Measurements from ENCODE around the gene UNC80. TPM values are rescaled to one million over a fixed set of nuclear protein-coding genes. Genes with fewer than 3 reads are reported as not detected.

The UNC80 gene
- total RNA-seq, 1 experiment from 2014 or later: 0.11 TPM

- no peak overlapping the region for H3K4me2 ChIP-seq (ENCODE audit: low read depth, low read length, poor library complexity, severe bottlenecking)
- no peak overlapping the region for H3K27ac ChIP-seq (ENCODE audit: low read length)
- no peaks in the 10 kb centered on the region for H4K20me1 ChIP-seq (ENCODE audit: insufficient read depth, low read depth, low read length)
- H3K4me3 ChIP-seq (ENCODE audit: low read length): no peak overlapping the region
- DNase-seq: no peak
- H3K9me2 ChIP-seq (replicated peaks; ENCODE audit: insufficient read depth, low read length): no peaks in the 10 kb centered on the region
- no peak overlapping the region for H3K9ac ChIP-seq (ENCODE audit: low read length)
- H3K36me3 ChIP-seq (ENCODE audit: insufficient read depth, low read length): no peaks in the 10 kb centered on the region
- H3K4me1 ChIP-seq (ENCODE audit: low read length): no peaks in the 10 kb centered on the region
- no peak overlapping the region for H2AFZ ChIP-seq (ENCODE audit: low read length)
- H3K27me3 ChIP-seq (ENCODE audit: low read length): no peaks in the 10 kb centered on the region
- H3K9me3 ChIP-seq (ENCODE audit: low read length): no peaks in the 10 kb centered on the region
- H3K79me2 ChIP-seq (ENCODE audit: low read length): no peaks in the 10 kb centered on the region
Measured at GRCh38 chr2:209864716-209865295, 93.2 kb downstream of the UNC80 start.

GRCh38 chr2:209868271-209868994 is 96.8 kb downstream of the UNC80 start:
- no peaks in the 10 kb centered on the region for H3K79me2 ChIP-seq (ENCODE audit: low read length)
- no peaks in the 10 kb centered on the region for H4K20me1 ChIP-seq (ENCODE audit: insufficient read depth, low read depth, low read length)

DNA sequence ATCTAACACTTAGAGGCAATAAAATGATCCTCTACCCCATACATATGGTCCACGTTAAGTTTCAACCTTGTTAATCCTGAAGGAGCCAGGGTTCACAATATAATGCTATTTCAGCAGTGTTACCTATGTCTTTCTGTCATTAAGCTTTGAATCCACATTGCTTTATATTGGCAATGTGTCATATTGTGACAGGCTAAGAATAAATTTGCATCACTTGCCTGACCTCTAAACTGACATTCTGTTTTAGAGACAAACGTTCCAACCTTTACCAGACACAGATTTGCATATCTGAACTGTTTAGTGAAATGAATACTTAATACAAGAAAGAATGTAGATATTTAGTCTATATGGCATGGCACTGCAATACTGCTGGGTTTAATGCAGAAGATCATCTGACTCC is 98.4 kb downstream of the UNC80 start:
- Histone ChIP-seq H3K79me2 (ENCODE audit: low read length) (no peaks in the 10 kb centered on the region), H3K4me1 (ENCODE audit: low read length) (no peaks in the 10 kb centered on the region), H2AFZ (ENCODE audit: low read length) (no peak overlapping the region), H4K20me1 (ENCODE audit: insufficient read depth, low read depth, low read length) (no peaks in the 10 kb centered on the region), H3K4me3 (ENCODE audit: low read length) (no peak overlapping the region), H3K36me3 (ENCODE audit: insufficient read depth, low read length) (no peaks in the 10 kb centered on the region), H3K27ac (ENCODE audit: low read length) (no peak overlapping the region), H3K9me3 (ENCODE audit: low read length) (no peaks in the 10 kb centered on the region), H3K4me2 (ENCODE audit: low read depth, low read length, poor library complexity, severe bottlenecking) (no peak overlapping the region), H3K9ac (ENCODE audit: low read length) (no peak overlapping the region), H3K9me2 (replicated peaks; ENCODE audit: insufficient read depth, low read length) (no peaks in the 10 kb centered on the region), H3K27me3 (ENCODE audit: low read length) (no peaks in the 10 kb centered on the region)
- DNase-seq: no peak

More at GRCh38 chr2:209868271-209868994, 96.8 kb downstream of the UNC80 start:
- Histone ChIP-seq H3K9me3 (ENCODE audit: low read length) (no peaks in the 10 kb centered on the region), H3K9ac (ENCODE audit: low read length) (no peak overlapping the region), H3K27ac (ENCODE audit: low read length) (no peak overlapping the region), H3K4me2 (ENCODE audit: low read depth, low read length, poor library complexity, severe bottlenecking) (no peak overlapping the region), H3K9me2 (replicated peaks; ENCODE audit: insufficient read depth, low read length) (no peaks in the 10 kb centered on the region), H3K4me3 (ENCODE audit: low read length) (no peak overlapping the region), H3K27me3 (ENCODE audit: low read length) (no peaks in the 10 kb centered on the region), H3K36me3 (ENCODE audit: insufficient read depth, low read length) (no peaks in the 10 kb centered on the region), H3K4me1 (ENCODE audit: low read length) (no peaks in the 10 kb centered on the region), H2AFZ (ENCODE audit: low read length) (no peak overlapping the region)
- DNase-seq: no peak

- no peak overlapping the region for H3K4me3 ChIP-seq (ENCODE audit: low read length)
- no peaks in the 10 kb centered on the region for H3K36me3 ChIP-seq (ENCODE audit: insufficient read depth, low read length)
- H3K4me1 ChIP-seq (ENCODE audit: low read length): no peaks in the 10 kb centered on the region
- no peak for DNase-seq
- no peaks in the 10 kb centered on the region for H3K79me2 ChIP-seq (ENCODE audit: low read length)
- no peak overlapping the region for H2AFZ ChIP-seq (ENCODE audit: low read length)
- H3K27me3 ChIP-seq (ENCODE audit: low read length): no peaks in the 10 kb centered on the region
- no peak overlapping the region for H3K4me2 ChIP-seq (ENCODE audit: low read depth, low read length, poor library complexity, severe bottlenecking)
- no peaks in the 10 kb centered on the region for H4K20me1 ChIP-seq (ENCODE audit: insufficient read depth, low read depth, low read length)
- H3K9me2 ChIP-seq (replicated peaks; ENCODE audit: insufficient read depth, low read length): no peaks in the 10 kb centered on the region
- H3K9ac ChIP-seq (ENCODE audit: low read length): no peak overlapping the region
- no peak overlapping the region for H3K27ac ChIP-seq (ENCODE audit: low read length)
- H3K9me3 ChIP-seq (ENCODE audit: low read length): no peaks in the 10 kb centered on the region
Measured at GRCh38 chr2:209872675-209873074, 101.0 kb downstream of the UNC80 start.

DNA sequence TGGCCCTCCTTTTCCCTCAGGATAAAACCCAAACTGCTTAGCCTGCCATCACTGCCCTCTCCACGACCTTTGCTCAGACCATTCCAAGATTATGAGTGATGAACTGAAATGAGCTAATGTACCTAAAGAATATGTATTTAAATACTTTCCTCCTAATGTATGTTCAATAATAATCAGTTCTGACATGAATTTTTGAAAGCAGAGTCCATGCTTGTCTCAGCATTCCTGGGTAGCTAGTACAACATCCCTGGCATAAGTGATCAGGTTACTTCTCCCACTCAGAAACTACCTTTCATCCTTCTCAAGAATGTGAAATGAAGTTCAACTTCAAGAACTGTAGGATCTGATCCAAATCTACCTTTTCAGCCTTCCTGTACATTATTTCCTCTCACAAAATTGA is 103.6 kb downstream of the UNC80 start:
- Histone ChIP-seq H3K4me3 (ENCODE audit: low read length) (no peak overlapping the region), H3K27ac (ENCODE audit: low read length) (no peak overlapping the region), H3K9me2 (replicated peaks; ENCODE audit: insufficient read depth, low read length) (no peaks in the 10 kb centered on the region), H2AFZ (ENCODE audit: low read length) (no peak overlapping the region), H3K79me2 (ENCODE audit: low read length) (no peaks in the 10 kb centered on the region), H3K27me3 (ENCODE audit: low read length) (no peaks in the 10 kb centered on the region), H3K36me3 (ENCODE audit: insufficient read depth, low read length) (no peaks in the 10 kb centered on the region), H4K20me1 (ENCODE audit: insufficient read depth, low read depth, low read length) (no peaks in the 10 kb centered on the region), H3K9ac (ENCODE audit: low read length) (no peak overlapping the region), H3K9me3 (ENCODE audit: low read length) (no peaks in the 10 kb centered on the region), H3K4me1 (ENCODE audit: low read length) (no peaks in the 10 kb centered on the region), H3K4me2 (ENCODE audit: low read depth, low read length, poor library complexity, severe bottlenecking) (no peak overlapping the region)
- DNase-seq: no peak

DNA sequence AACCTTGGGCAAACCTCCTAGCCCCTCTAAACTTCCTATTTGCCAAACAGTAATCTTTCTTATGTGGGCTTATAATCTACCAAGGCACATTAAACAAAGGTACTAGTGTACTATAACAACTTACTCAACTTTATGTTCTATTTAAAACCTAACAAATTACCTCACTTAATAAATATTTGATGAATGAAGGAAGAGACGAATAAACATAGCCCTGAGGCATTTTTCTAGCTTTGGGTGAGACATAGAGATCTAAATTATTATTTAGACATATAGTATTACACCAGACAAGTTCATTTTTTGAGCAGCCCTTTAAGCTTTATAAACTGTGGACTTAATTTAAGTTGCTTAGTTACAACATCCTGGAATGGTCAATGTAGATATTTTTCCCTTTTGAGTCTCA is 104.6 kb downstream of the UNC80 start:
- H3K4me3 ChIP-seq (ENCODE audit: low read length): no peak overlapping the region
- no peaks in the 10 kb centered on the region for H3K9me2 ChIP-seq (replicated peaks; ENCODE audit: insufficient read depth, low read length)
- no peaks in the 10 kb centered on the region for H3K79me2 ChIP-seq (ENCODE audit: low read length)
- H4K20me1 ChIP-seq (ENCODE audit: insufficient read depth, low read depth, low read length): no peaks in the 10 kb centered on the region
- no peak overlapping the region for H3K27ac ChIP-seq (ENCODE audit: low read length)
- H3K9ac ChIP-seq (ENCODE audit: low read length): no peak overlapping the region
- H3K27me3 ChIP-seq (ENCODE audit: low read length): no peaks in the 10 kb centered on the region
- no peaks in the 10 kb centered on the region for H3K4me1 ChIP-seq (ENCODE audit: low read length)
- no peaks in the 10 kb centered on the region for H3K36me3 ChIP-seq (ENCODE audit: insufficient read depth, low read length)
- H3K4me2 ChIP-seq (ENCODE audit: low read depth, low read length, poor library complexity, severe bottlenecking): no peak overlapping the region
- H2AFZ ChIP-seq (ENCODE audit: low read length): no peak overlapping the region
- no peak for DNase-seq
- no peaks in the 10 kb centered on the region for H3K9me3 ChIP-seq (ENCODE audit: low read length)

- H3K27me3 ChIP-seq (ENCODE audit: low read length): no peaks in the 10 kb centered on the region
- H4K20me1 ChIP-seq (ENCODE audit: insufficient read depth, low read depth, low read length): no peaks in the 10 kb centered on the region
- H3K36me3 ChIP-seq (ENCODE audit: insufficient read depth, low read length): no peaks in the 10 kb centered on the region
- no peak for DNase-seq
- no peaks in the 10 kb centered on the region for H3K79me2 ChIP-seq (ENCODE audit: low read length)
- H2AFZ ChIP-seq (ENCODE audit: low read length): no peak overlapping the region
- no peak overlapping the region for H3K4me3 ChIP-seq (ENCODE audit: low read length)
- no peak overlapping the region for H3K9ac ChIP-seq (ENCODE audit: low read length)
- H3K27ac ChIP-seq (ENCODE audit: low read length): no peak overlapping the region
- H3K9me2 ChIP-seq (replicated peaks; ENCODE audit: insufficient read depth, low read length): no peaks in the 10 kb centered on the region
- no peak overlapping the region for H3K4me2 ChIP-seq (ENCODE audit: low read depth, low read length, poor library complexity, severe bottlenecking)
- no peaks in the 10 kb centered on the region for H3K9me3 ChIP-seq (ENCODE audit: low read length)
- H3K4me1 ChIP-seq (ENCODE audit: low read length): no peaks in the 10 kb centered on the region
Measured at GRCh38 chr2:209878701-209879100, 107.1 kb downstream of the UNC80 start.

- H3K9ac ChIP-seq (ENCODE audit: low read length): no peak overlapping the region
- no peaks in the 10 kb centered on the region for H3K27me3 ChIP-seq (ENCODE audit: low read length)
Measured at GRCh38 chr2:209900638-209901037, 129.0 kb downstream of the UNC80 start.

More at GRCh38 chr2:209900638-209901037, 129.0 kb downstream of the UNC80 start:
- Histone ChIP-seq H3K36me3 (ENCODE audit: insufficient read depth, low read length) (no peaks in the 10 kb centered on the region), H3K27ac (ENCODE audit: low read length) (no peak overlapping the region), H3K4me1 (ENCODE audit: low read length) (no peaks in the 10 kb centered on the region), H3K4me3 (ENCODE audit: low read length) (no peak overlapping the region), H3K79me2 (ENCODE audit: low read length) (no peaks in the 10 kb centered on the region), H3K4me2 (ENCODE audit: low read depth, low read length, poor library complexity, severe bottlenecking) (no peak overlapping the region), H3K9me2 (replicated peaks; ENCODE audit: insufficient read depth, low read length) (no peaks in the 10 kb centered on the region), H3K9me3 (ENCODE audit: low read length) (no peaks in the 10 kb centered on the region), H2AFZ (ENCODE audit: low read length) (no peak overlapping the region), H4K20me1 (ENCODE audit: insufficient read depth, low read depth, low read length) (no peaks in the 10 kb centered on the region)
- no peak for DNase-seq

Data from Karpas-422 (cell line).